Measurements from ENCODE around the gene BBLN. TPM values are rescaled to one million over a fixed set of nuclear protein-coding genes. Genes with fewer than 3 reads are reported as not detected.

The BBLN gene
- total RNA-seq, 1 experiment from 2014 or later, result 41.9 TPM

- no peak for TF ChIP-seq CTCF (conservative IDR thresholded peaks at IDR 0.05; ENCODE audit: low read depth, low read length)
- TF ChIP-seq EZH2 (IDR thresholded peaks at IDR 0.05; ENCODE audit: borderline replicate concordance, low read depth, low read length, poor library complexity, severe bottlenecking), result no peak
- no peak for DNase-seq (ENCODE audit: low spot score)
- Histone ChIP-seq H3K4me1 (ENCODE audit: insufficient read depth, low read length, poor library complexity, severe bottlenecking) (peaks cover 9% of the 10 kb centered on the region), H3K4me3 (ENCODE audit: low read depth, low read length, poor library complexity, severe bottlenecking) (no peak overlapping the region), H3K9me3 (ENCODE audit: low read depth, low read length, poor library complexity, severe bottlenecking) (no peaks in the 10 kb centered on the region), H3K36me3 (ENCODE audit: insufficient read depth, low read length, poor library complexity, severe bottlenecking) (no peaks in the 10 kb centered on the region), H3K27me3 (replicated peaks; ENCODE audit: insufficient read depth, low read depth, low read length, poor library complexity) (no peaks in the 10 kb centered on the region), H3K27ac (ENCODE audit: low read depth, low read length, poor library complexity, severe bottlenecking) (no peak overlapping the region)
- intact Hi-C loops (cut with micrococcal nuclease; ENCODE audit: unreplicated experiment), result no loop called here
- no TSS peak for BruUV-seq (replicated peaks)
- ChIA-PET POLR2A (ENCODE audit: low non-redundant PET) (no interaction called here), CTCF (no interaction called here)
Observed at GRCh38 chr9:128211981-128212281, 51.9 kb downstream of the BBLN start.

Other genes with a start within 250 kb of the BBLN start
- gene ST6GALNAC4, start 243.2 kb upstream of the BBLN start, total RNA-seq (2021), result 11.8 and 15.8 TPM in 2 replicates
- 2.6 and 3.9 TPM in 2 replicates for gene PIP5KL1, start 229.5 kb upstream of the BBLN start, total RNA-seq (2021)
- gene DPM2, start 222.4 kb upstream of the BBLN start, total RNA-seq (2021), result 51.5 and 52.9 TPM in 2 replicates
- gene EEIG1, start 179.3 kb upstream of the BBLN start, total RNA-seq (2021), result 30.0 and 34.1 TPM in 2 replicates
- gene NAIF1, start 92.9 kb upstream of the BBLN start, total RNA-seq (2021), result 9.3 and 10.8 TPM in 2 replicates
- gene SLC25A25, start 92.0 kb upstream of the BBLN start, total RNA-seq (2021), result 24.7 and 26.1 TPM in 2 replicates
- 120 and 122 TPM in 2 replicates for gene PTGES2, start 32.5 kb upstream of the BBLN start, total RNA-seq (2021)
- gene LCN2, start 10.8 kb upstream of the BBLN start, total RNA-seq (2021), result not detected in 2 replicates
- 158 and 161 TPM in 2 replicates for gene CIZ1, start 31.3 kb downstream of the BBLN start, total RNA-seq (2021)
- 7.6 and 11.8 TPM in 2 replicates for gene DNM1, start 43.1 kb downstream of the BBLN start, total RNA-seq (2021)
- 87.0 and 105 TPM in 2 replicates for gene GOLGA2, start 115.7 kb downstream of the BBLN start, total RNA-seq (2021)
- gene SWI5, start 116.0 kb downstream of the BBLN start, total RNA-seq (2021), result 19.0 and 24.2 TPM in 2 replicates
- gene TRUB2, start 162.2 kb downstream of the BBLN start, total RNA-seq (2021), result 47.8 and 57.4 TPM in 2 replicates
- 58.2 and 62.8 TPM in 2 replicates for gene COQ4, start 162.6 kb downstream of the BBLN start, total RNA-seq (2021)
- gene SLC27A4, start 180.3 kb downstream of the BBLN start, total RNA-seq (2021), result 35.4 and 39.1 TPM in 2 replicates
- 67.0 and 84.8 TPM in 2 replicates for gene URM1, start 211.1 kb downstream of the BBLN start, total RNA-seq (2021)